Measurements from ENCODE around the gene HOXB1. TPM values are rescaled to one million over a fixed set of nuclear protein-coding genes. Genes with fewer than 3 reads are reported as not detected.
A peak's percentile ranks its signal among the peaks of the same experiment; 100 is the strongest.

Gene HOXB1
- total and polyA plus RNA-seq, 2 of the 13 experiments (the other 11 are each of a cell fraction or from before 2014, with no cell fraction given): not detected

GRCh38 chr17:48575066-48575582, 44.3 kb upstream of the HOXB1 start:
- Histone ChIP-seq H4K20me1 (ENCODE audit: insufficient read depth, low read length) (no peaks in the 10 kb centered on the region), H3K9me3 (ENCODE audit: low read length) (no peaks in the 10 kb centered on the region), H3K4me1 (ENCODE audit: insufficient read depth, low read length) (no peaks in the 10 kb centered on the region), H3K27me3 (ENCODE audit: control insufficient read depth in 1 of 2, insufficient read depth in 2 of 2, low read length in 2 of 2) (peaks cover 35 to 89% of the 10 kb centered on the region in 2 experiments), H3K9ac (ENCODE audit: insufficient read depth, low read depth, low read length) (no peak overlapping the region), H2AFZ (ENCODE audit: low read length) (no peak overlapping the region), H3K4me2 (ENCODE audit: low read depth, low read length) (no peak overlapping the region), H3K36me3 (replicated peaks in 1 of 2; ENCODE audit: control insufficient read depth in 1 of 2, insufficient read depth in 2 of 2, low read length in 2 of 2) (no peaks in the 10 kb centered on the region), H3K79me2 (ENCODE audit: insufficient read depth, low read length) (no peaks in the 10 kb centered on the region), H3K4me3 (replicated peaks in 1 of 3; ENCODE audit: insufficient read depth in 1 of 3, low read depth in 2 of 3, low read length in 3 of 3) (no peak overlapping the region), H3K27ac (ENCODE audit: extremely low read length, insufficient read depth, low read length) (no peak overlapping the region)
- BruUV-seq (replicated peaks): no TSS peak
- CTCF ChIA-PET (ENCODE audit: low intra/inter-chr PET ratio, low total read pairs): no interaction called here
- DNase-seq (ENCODE audit: low spot score): no peak
- intact Hi-C loops (cut with micrococcal nuclease; ENCODE audit: unreplicated experiment): no loop called here
- in situ Hi-C loops (cut with HindIII; ENCODE audit: extremely low pct_ligation_motif_present, low pct_unique_long_range_greater_than_20kb): no loop called here
- POLR2A ChIA-PET: no interaction called here
- 8% methylated on average over 7 of the region's 7 CpGs for WGBS (ENCODE audit: low lambda C conversion rate)
- no peak for ATAC-seq
- no peak for FAIRE-seq
- TF ChIP-seq ZNF274 (CRISPR knock-in tag; IDR thresholded peaks at IDR 0.05) (no peak), ETV5 (CRISPR knock-in tag; IDR thresholded peaks at IDR 0.05; ENCODE audit: borderline replicate concordance) (no peak), TEAD2 (CRISPR knock-in tag; IDR thresholded peaks at IDR 0.05) (no peak), ZNF12 (CRISPR knock-in tag; IDR thresholded peaks at IDR 0.05) (peak; percentile 48; the same call in 1 of the 2 replicates), NFE2L2 (IDR thresholded peaks at IDR 0.05; ENCODE audit: low read length) (no peak), SKIL (CRISPR knock-in tag; IDR thresholded peaks at IDR 0.05; ENCODE audit: borderline replicate concordance) (no peak)

GRCh38 chr17:48574505-48575065, 43.8 kb upstream of the HOXB1 start:
- WGBS (ENCODE audit: low lambda C conversion rate): under 1% methylated on average over 8 of the region's 8 CpGs
- no peak for FAIRE-seq
- Histone ChIP-seq H3K36me3 (replicated peaks in 1 of 2; ENCODE audit: control insufficient read depth in 1 of 2, insufficient read depth in 2 of 2, low read length in 2 of 2) (no peaks in the 10 kb centered on the region), H3K9ac (ENCODE audit: insufficient read depth, low read depth, low read length) (no peak overlapping the region), H3K4me1 (ENCODE audit: insufficient read depth, low read length) (no peaks in the 10 kb centered on the region), H3K4me2 (ENCODE audit: low read depth, low read length) (no peak overlapping the region), H4K20me1 (ENCODE audit: insufficient read depth, low read length) (0 out of 2 replicates have a peak, but pooled peaks cover 3% of the 10 kb centered on the region), H3K4me3 (replicated peaks in 1 of 3; ENCODE audit: insufficient read depth in 1 of 3, low read depth in 2 of 3, low read length in 3 of 3) (no peak overlapping the region), H3K27me3 (ENCODE audit: control insufficient read depth in 1 of 2, insufficient read depth in 2 of 2, low read length in 2 of 2) (peaks cover 30 to 90% of the 10 kb centered on the region in 2 experiments), H3K9me3 (ENCODE audit: low read length) (no peaks in the 10 kb centered on the region), H2AFZ (ENCODE audit: low read length) (no peak overlapping the region), H3K27ac (ENCODE audit: extremely low read length, insufficient read depth, low read length) (no peak overlapping the region), H3K79me2 (ENCODE audit: insufficient read depth, low read length) (no peaks in the 10 kb centered on the region)
- BruUV-seq (replicated peaks): no TSS peak
- ChIA-PET CTCF (ENCODE audit: low intra/inter-chr PET ratio, low total read pairs) (no interaction called here), POLR2A (no interaction called here)
- in situ Hi-C loops (cut with HindIII; ENCODE audit: extremely low pct_ligation_motif_present, low pct_unique_long_range_greater_than_20kb): no loop called here
- DNase-seq (ENCODE audit: low spot score): no peak
- ATAC-seq: no peak
- intact Hi-C loops (cut with micrococcal nuclease; ENCODE audit: unreplicated experiment): no loop called here
- TF ChIP-seq ZNF713 (CRISPR knock-in tag; IDR thresholded peaks at IDR 0.05) (no peak), TERF1 (CRISPR knock-in tag; IDR thresholded peaks at IDR 0.05) (no peak), ZKSCAN8 (CRISPR knock-in tag; IDR thresholded peaks at IDR 0.05; ENCODE audit: borderline replicate concordance) (no peak), KLF12 (CRISPR knock-in tag; IDR thresholded peaks at IDR 0.05; ENCODE audit: borderline replicate concordance) (no peak), NCOA2 (CRISPR knock-in tag; IDR thresholded peaks at IDR 0.05) (no peak), FOSL1 (CRISPR knock-in tag; IDR thresholded peaks at IDR 0.05; ENCODE audit: borderline replicate concordance) (no peak), GMEB1 (CRISPR knock-in tag; IDR thresholded peaks at IDR 0.05; ENCODE audit: borderline replicate concordance) (no peak), ZNF230 (CRISPR knock-in tag; IDR thresholded peaks at IDR 0.05) (no peak)
